ENCODE data around the gene LNP1.
"Not testable (repeated sequence)": the region's sequence is repeated elsewhere in the genome, so short reads cannot be mapped to it uniquely, and the experiment has no call there.

The LNP1 gene, protein sequence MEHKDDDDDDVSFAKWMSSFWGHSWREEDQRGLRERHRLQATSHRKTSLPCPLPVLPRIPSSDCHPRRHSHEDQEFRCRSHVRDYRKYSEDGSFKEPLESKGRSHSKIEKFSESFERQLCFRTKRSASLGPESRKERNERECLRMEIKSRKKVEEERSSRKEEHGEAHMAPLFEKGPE

DNA sequence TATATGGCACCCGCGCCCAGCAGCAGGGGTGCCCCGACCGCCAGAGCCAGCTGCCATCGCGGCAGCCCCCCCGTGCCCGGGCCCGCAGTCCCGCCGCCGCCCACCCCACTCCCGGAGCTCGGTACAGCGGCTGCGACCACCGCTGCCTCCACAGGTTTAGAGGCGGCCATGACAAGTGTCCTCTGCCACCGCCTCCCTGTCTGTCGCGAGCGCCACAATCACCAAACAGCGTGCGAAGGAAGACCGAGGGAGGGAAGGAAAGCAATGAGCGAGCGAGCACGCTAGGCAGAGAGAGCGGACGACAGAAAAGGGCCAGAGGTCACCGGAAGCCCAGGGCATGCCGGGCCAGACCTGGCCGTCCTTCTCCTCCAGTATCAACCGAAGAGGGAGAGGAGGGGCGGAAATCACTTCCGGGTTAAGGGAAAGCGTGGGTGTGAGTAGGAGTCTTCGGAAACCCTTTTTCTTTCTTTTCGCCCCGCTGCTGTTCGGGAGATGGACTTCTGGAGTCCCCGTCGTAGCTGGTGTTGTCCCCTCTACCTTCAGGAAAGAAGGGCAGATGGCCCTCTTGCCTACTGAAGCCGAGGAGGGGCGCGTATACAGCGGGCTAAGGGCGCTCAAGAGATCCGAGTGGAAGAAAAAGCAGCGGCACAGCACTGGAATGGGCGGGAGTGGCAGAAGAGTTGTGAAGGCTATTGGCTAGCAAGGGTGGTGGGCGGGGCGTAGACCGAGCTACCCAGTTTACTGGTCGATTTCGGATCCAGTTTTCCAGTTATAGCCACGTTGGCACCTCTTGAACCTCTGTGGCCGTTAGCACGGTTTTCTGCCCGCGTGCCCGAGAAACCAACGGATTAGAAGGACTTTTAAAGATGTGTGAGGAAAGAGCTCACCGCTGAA lies at the start of gene LNP1, which contains the start of gene TOMM70:
TSS of gene LNP1 (plus strand) at position 760 of the 894 bp plus-strand sequence. CDS start 28,191 bp downstream, outside the sequence.
TSS of gene TOMM70 (minus strand) at position 310 of the 894 bp plus-strand sequence. CDS start at position 170, 140 bp downstream.
- peak; percentile 92 for DNase-seq (ENCODE audit: low spot score)

DNA sequence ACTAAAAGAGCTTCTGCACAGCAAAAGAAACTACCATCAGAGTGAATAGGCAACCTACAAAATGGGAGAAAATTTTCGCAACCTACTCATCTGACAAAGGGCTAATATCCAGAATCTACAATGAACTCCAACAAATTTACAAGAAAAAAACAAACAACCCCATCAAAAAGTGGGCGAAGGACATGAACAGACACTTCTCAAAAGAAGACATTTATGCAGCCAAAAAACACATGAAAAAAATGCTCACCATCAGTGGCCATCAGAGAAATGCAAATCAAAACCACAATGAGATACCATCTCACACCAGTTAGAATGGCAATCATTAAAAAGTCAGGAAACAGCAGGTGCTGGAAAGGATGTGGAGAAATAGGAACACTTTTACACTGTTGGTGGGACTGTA lies 49.6 kb upstream of the LNP1 start:
- DNase-seq (ENCODE audit: low spot score): not testable (repeated sequence)

DNA sequence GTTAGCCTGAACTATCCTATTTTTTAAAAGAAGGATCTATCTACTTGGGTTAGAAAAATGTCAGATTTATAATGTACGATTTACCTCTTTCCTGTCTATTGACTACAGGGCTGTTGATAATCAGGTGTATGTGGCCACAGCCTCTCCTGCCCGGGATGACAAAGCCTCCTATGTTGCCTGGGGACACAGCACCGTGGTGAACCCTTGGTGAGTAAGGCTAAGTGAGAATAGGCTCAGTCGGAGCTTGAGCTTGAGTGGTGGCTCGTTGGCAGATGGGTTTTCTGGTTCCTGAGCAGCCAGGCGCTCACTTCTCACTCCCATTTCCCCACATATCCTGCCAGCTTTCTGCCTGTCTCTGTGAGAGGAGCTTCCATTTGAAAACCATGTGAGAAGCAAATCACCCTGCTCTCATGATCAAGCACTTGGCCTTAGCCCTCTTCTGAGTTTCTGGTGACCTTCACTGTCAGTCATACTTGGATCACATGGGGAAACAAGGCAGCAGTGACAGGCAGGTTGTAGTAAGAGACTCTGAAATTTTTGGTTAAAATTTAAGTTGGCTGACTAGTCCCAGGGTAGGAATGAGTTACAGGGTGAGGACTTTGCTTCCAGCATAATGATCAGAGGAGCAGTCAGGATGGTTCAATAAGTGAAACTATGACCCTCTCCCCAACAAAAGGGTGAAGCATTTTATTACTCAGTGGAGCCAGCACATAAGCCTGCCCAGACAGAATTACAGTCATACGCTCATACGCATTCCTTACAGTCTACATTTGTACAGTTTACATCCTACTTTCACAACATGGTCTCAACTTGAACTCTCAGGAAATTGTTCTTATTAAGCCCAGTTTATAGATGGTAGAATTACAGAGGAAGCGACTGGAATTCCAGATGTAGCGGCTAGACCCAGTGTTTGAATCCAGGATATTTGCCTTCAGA lies 48.8 kb upstream of the LNP1 start:
- DNase-seq (ENCODE audit: low spot score): no peak

DNA sequence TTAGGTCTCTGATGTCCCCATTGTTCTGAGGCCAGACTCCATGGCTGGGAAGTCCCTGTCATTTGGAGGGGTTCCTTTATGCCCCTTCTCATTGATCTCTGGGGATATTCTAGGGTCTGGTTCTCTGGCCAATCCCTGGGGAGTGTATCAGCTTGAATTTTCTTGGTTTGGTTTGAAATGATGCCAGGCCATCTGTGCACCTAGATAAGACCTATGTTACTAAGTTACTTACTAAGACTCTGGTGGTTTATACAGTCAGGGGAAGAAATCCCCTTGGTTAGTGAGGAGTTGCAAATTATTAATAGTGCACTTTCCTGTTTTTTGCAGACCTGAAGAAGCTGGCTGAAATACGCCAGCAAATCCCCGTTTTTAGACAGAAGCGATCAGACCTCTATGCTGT lies 46.5 kb upstream of the LNP1 start:
- DNase-seq (ENCODE audit: low spot score): no peak

DNA sequence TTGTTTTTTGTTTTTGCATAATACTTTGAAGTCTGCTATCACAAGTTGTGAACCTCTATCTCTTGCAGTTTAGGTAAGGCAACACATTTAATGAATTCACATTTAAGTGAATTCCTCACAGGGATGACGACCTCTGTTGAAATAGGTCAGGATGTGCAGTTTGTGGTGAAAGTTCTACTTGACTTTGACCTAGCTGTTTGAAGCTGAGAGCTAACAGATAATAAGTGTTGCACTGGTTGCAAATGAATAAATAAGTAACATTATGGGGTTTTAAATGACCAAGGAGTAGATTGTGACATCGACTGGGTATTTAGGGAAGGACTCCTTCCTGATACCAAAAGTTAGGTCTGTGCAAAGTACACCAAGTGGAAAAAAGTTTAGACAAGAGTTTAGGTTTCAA lies 42.9 kb upstream of the LNP1 start:
- no peak for DNase-seq (ENCODE audit: low spot score)

DNA sequence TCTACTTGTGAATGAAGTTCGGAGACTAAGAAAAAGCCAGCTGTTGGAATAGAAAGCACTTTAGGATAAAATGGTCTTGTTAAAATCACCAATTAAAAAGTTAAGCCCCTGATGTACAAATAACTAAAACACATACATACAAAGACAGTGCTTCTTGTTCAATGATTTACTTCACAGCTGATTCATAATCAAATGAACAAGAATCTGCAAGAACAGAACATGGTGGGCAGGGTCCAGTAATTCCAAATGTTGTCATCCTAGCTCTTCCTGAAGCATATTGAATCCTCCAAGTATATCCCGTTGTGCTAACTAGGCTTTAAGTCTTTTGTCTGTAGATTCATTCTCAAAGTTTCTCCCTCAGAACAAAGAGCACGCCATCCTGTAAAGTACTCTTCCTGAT lies 42.3 kb upstream of the LNP1 start:
- no peak for DNase-seq (ENCODE audit: low spot score)

DNA sequence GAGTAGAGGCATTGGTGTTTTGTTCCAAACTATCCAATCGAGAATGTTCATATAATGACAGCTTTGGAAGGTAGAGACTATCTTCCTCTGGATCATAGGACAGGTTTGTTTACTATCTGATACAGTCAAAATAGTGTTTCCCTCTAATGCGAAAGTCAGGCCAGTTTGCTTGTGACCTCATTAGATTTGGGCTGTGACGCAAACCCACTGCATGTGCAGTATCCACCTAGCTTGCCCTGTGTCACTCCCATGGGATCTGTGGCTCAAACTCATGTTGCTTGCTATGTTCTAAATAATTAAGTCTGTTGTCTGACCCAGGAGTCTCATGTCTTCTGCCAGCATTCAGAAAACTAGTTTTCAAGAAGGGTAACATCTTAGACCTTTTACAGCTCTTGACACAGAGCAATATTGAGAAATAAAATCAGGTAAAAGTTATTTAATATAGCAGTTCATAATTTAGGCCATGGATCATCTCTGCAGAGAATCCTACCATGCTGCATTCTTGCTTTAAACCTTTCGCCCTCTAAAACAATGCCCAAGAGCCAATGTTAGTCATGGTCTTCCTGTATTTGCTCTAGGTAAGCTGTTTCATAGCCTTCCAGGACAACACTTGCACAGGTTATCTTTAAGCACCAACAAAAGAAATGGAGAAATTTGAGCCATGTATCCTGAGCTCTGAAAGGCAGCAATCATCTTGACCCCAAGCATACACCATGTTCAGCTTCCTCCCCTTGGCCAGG lies 40.4 kb upstream of the LNP1 start:
- no peak for DNase-seq (ENCODE audit: low spot score)

DNA sequence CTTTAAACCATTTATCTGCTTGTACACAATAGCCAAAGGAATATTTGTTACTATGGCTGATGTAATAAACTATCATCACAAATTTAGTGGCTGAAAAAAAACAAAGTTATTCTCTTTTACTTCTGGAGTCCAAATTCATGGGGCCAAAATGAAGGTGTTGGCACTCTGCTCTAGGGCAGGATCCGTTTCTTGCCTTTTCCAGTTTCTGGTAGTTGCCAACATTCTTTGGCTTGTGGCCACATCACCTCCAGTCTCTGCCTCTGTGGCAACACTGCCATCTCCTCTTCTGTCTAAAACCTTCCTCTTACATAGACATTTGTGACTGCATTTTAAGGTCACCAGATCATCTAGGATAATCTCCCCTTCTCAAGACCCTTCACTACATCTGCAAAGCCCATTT lies 39.4 kb upstream of the LNP1 start:
- no peak for DNase-seq (ENCODE audit: low spot score)

DNA sequence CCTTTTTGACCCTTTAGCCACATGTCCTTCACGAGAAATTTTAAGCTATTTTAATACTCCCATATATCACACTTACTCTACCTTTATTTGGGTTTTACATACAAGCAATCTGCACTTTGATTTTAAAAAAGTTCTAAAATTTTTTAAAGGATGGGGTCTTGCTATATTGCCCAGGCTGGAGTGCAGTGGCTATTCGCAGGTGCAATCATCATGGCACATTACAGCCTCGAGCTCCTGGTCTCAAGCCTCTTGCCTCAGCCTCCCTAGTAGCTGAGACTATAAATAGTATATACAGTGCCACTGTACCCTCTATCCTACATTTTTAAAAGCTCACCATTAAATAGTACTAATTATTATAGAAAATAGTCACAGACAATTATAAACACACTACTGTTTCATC lies 36.9 kb upstream of the LNP1 start:
- DNase-seq (ENCODE audit: low spot score): no peak

DNA sequence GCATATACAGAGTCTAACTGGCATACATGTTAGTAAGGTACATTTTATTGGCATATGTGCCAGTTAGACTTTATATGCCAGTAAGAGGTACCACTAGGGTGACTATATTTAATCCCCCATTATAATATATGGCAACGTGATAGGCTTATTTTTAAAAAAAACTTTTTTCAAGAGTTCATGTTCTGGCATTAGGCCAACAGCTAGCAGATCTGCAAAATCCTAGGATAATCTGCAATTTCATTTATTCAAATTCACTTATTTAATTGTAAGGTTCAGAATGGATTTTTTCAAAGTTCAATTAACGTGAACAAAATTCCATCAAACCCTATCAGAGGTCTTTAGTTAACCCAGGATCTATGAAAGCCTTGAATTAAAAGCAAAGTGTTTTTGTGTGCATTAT lies 34.9 kb upstream of the LNP1 start:
- DNase-seq (ENCODE audit: low spot score): no peak

DNA sequence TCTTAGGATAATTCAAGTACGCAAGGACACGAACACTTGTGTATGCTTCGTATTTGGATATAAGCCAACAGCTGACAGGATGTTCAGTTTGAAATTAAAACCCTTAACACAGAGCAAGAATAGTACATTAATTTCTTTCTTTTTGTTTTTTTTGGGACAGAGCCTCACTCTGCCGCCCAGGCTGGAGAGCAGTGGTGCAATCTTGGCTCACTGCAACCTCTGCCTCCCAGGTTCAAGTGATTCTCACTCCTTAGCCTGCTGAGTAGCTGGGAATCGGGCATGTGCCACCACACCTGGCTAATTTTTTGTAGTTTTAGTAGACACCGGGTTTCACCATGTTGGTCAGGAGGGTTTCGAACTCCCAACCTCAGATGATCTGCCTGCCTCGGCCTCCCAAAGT lies 32.9 kb upstream of the LNP1 start:
- DNase-seq (ENCODE audit: low spot score): no peak

DNA sequence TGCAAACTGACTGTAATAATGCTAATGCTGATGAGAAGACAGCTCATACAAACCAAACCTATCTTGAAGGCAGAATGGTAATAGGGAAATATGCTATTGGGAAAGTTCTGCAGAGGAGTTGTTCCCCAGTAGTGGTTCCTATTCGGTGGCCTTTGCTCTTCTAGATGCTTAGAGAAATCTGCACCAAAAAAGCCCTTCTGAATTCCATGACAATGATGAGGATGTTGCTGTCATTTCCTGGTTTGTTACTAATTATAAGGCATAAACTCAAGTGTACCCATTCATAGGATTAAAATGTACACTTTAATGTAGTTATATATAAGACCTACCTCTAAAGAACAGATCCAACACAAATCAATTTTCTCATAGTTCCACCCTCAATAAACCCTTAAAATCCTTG lies 30.6 kb upstream of the LNP1 start:
- DNase-seq (ENCODE audit: low spot score): no peak

DNA sequence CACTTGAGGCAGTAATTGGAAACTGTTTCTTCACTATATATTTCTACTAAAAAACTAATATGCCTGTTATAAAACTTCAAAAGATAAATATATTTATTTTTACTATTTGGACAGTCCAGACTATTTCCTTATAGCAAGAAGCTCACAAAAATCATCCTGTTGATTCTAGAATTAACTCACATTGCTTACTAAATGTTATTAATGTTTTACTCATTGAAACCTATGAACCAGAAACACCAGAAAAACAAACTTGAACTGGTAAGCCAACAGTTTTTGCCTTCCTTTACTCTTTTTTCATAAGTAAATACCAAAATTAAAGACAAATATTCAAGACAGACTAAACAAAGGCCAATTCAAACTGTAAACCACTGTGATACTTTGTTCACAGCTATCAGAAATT lies 26.8 kb upstream of the LNP1 start:
- no peak for DNase-seq (ENCODE audit: low spot score)

DNA sequence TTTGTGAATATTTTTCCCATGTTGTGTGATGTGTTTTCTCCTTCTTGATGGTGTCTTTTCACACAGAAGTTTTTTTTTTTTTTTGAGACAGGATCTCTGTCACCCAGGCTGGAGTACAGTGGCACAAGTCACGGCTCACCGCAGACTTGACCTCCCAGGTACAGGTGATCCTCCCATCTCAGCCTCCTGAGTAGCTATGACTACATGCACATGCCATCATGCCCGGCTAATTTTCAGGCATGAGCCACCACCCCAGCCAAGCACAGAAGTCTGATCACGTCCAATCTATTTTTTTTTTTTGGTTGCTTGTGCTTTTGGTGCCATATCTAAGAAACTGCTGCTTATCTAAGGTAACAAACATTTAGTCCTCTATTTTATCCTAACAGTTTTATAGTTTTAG lies 25.0 kb upstream of the LNP1 start:
- no peak for DNase-seq (ENCODE audit: low spot score)

DNA sequence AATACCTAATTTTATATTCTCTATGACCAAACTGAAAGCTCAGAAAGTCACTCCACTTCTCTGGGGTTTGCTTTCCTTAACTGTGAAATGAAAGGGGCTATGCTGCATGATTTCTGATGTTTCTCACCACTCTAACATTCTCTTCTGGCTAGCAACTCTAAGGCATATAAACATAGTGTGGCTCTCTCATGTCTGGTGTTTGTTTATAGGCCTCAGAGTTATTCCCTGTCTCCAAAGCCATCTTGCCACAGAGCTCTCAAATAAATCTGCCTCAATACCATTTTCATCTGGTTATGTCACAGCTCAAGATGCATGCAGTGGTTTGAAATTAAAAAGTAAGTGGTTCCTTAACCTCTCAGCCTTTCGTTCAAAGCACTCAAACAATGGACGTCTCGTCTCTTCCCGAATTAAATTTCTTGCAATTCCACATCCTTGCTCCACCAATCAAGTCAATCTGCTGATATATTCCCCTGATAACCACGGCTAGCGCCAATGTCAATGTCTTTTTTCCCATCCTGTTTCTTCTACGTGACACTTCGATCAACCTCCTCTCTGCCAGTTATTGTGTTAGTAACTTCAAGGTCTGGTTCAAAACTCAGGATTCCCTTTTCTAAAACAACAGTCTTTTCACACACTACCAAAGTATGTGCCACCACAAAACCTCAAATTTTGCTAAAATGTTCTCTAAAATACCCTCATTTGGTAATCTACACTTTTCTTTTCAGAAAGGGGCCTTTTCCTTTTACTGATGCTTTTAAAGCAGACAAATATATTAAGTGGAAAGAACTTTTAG lies 16.4 kb upstream of the LNP1 start:
- DNase-seq (ENCODE audit: low spot score): no peak

DNA sequence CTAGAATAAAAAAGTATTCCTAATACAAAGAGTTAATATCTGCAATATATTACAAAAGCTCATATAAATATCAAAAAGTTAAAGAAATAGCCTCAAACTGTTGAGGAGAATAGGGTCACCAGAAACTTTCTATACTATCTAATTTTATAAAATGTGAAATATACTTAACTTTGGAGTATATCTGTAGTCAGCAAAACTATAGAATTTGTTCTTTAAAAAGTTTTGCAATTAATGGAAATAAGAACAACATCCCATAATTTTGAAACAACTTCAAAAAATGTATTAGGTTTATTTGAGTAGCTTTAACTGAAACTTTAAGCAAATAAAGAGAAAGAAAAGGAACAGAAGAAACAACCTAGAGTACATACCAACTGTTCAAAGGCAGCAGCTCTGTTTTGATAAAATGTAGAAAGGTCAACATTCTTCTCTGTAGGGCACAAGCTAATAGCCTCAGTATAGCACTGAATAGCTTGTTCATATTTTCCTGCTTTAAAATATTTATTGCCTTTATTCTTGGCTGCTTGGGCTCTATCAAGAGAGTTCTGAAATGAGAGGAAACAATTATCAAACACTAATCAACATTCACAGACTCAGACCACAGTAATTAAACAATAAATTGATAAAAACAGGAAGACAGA lies 14.8 kb upstream of the LNP1 start:
- DNase-seq (ENCODE audit: low spot score): no peak

DNA sequence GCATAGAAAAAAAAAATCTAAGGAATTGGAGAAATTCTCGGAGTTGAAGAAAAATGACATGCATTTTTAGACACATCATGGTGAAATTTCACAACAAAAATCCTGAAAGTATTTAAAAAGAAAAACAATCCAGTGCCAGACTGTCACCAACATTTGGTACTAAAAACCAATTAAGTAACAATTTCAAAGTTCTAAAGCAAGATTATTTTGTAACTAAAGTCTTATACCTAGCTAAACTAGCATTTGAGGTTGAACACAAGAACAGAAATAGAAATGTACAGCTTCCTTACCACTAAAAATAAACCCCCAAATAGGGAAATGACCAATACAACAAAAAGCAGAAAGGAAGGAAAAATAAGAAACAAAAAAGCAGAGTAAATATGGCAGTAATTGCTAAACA lies 12.3 kb upstream of the LNP1 start:
- DNase-seq (ENCODE audit: low spot score): no peak

DNA sequence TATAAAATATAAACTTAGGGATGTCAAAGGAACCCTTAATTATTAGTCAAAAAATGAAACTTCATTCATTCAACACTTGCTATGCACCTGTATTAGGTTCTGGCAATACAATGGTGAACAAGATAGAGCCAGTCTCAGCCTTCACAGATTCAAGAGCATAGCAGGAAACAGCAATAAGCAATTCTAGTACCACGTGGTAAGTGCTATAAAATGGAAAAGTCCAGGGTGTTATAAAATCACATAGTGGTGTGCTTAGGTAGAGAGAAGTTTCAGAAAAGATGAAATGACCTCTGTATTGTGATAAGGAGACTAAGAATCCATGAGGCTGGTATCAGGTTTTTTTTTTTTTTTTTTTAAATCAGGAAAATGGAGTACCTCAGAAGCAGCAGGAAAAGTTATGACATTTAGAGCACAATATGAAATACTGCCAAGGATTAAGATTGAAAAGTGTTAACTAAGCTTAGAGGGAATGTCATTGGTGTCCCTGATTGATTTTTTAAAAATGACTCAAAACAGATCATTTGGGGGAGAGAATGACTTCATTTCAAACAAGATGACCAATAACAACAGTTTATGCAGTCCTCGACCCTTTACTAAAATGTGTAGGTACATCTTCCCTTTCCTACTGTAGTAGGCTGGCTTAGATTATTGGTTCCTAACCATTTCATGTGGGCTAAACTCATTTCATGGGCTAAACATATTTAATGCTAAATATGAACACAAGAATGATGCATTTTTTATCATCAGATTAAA lies 5.5 kb upstream of the LNP1 start:
- DNase-seq (ENCODE audit: low spot score): no peak

DNA sequence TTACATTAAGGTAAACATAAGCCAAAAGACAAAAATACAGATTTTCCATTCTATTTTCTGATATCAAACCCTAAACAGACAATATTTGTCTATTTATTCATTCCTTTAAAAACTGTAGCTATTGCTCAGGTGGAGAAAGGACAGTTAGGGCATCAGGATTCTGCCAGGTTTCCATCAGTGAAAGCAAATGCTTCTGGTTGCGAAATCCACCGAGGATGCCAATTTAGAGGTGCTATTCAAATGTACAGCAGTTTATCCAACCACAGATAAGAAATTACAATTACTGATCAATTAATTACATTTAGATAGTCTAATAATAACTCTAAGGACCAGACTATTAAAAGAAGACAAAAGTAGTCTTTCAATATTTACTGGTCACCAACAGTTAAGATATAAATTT lies 4.4 kb upstream of the LNP1 start:
- no peak for DNase-seq (ENCODE audit: low spot score)
